HG03060 (cell line): ENCODE results near the gene MRPL27.
A peak's percentile ranks its signal among the peaks of the same experiment; 100 is the strongest.
"Not testable (repeated sequence)": the region's sequence is repeated elsewhere in the genome, so short reads cannot be mapped to it uniquely, and the experiment has no call there.

ENCODE experiments used
- ATAC-seq: cut with Tn5 transposase; IDR thresholded peaks from one replicate; pipeline ENCODE4 v1.9.1; 2021; ENCODE audit warnings: low read depth, moderate number of reproducible peaks; ENCODE audit not compliant: unreplicated experiment

The MRPL27 gene

GRCh38 chr17:50372758-50373556 lies at the start of gene MRPL27, which contains the start of gene EME1:
TSS of gene MRPL27 (minus strand) at chr17:50373184. CDS start at chr17:50373170, 14 bp downstream.
TSS of gene EME1 (plus strand) at chr17:50373229. CDS start at chr17:50375209, 1,980 bp downstream.
- peak; percentile 66 for ATAC-seq

GRCh38 chr17:50422738-50423137 lies 49.8 kb upstream of the MRPL27 start:
- ATAC-seq, result no peak

GRCh38 chr17:50421308-50422051 lies 48.5 kb upstream of the MRPL27 start:
- no peak for ATAC-seq

GRCh38 chr17:50420419-50421112 lies 47.6 kb upstream of the MRPL27 start:
- no peak for ATAC-seq

- ATAC-seq, result not testable (repeated sequence)
These were observed 46.6 kb upstream of the MRPL27 start for GRCh38 chr17:50419577-50419976.

GRCh38 chr17:50414808-50415207 lies 41.8 kb upstream of the MRPL27 start:
- ATAC-seq, result no peak

- ATAC-seq, result no peak
These were observed 39.3 kb upstream of the MRPL27 start for GRCh38 chr17:50412188-50412732.

GRCh38 chr17:50407921-50408320 lies 34.9 kb upstream of the MRPL27 start:
- ATAC-seq, result no peak

- ATAC-seq, result no peak
These were observed 33.6 kb upstream of the MRPL27 start for GRCh38 chr17:50406578-50406977.

GRCh38 chr17:50405351-50405750 lies 32.4 kb upstream of the MRPL27 start:
- ATAC-seq, result not testable (repeated sequence)

GRCh38 chr17:50399591-50399990 lies 26.6 kb upstream of the MRPL27 start:
- not testable (repeated sequence) for ATAC-seq

GRCh38 chr17:50398672-50399071 lies 25.7 kb upstream of the MRPL27 start:
- not testable (repeated sequence) for ATAC-seq

GRCh38 chr17:50397919-50398285 lies 24.9 kb upstream of the MRPL27 start:
- ATAC-seq, result no peak

- peak; percentile 86 for ATAC-seq
These were observed 24.3 kb upstream of the MRPL27 start, which contains the start of gene LRRC59 for GRCh38 chr17:50397111-50397918. TSS of gene LRRC59 (minus strand) at chr17:50397523. CDS start at chr17:50397317, 206 bp downstream.

GRCh38 chr17:50396261-50397110 lies 23.5 kb upstream of the MRPL27 start:
- no peak for ATAC-seq

GRCh38 chr17:50394711-50395110 lies 21.7 kb upstream of the MRPL27 start:
- no peak for ATAC-seq

GRCh38 chr17:50393700-50394099 lies 20.7 kb upstream of the MRPL27 start:
- ATAC-seq, result no peak

GRCh38 chr17:50392621-50393020 lies 19.6 kb upstream of the MRPL27 start:
- no peak for ATAC-seq

GRCh38 chr17:50389534-50389933 lies 16.6 kb upstream of the MRPL27 start:
- ATAC-seq, result no peak
